Measurements from ENCODE around the gene SH3PXD2A. TPM values are rescaled to one million over a fixed set of nuclear protein-coding genes. Genes with fewer than 3 reads are reported as not detected.
A peak's percentile ranks its signal among the peaks of the same experiment; 100 is the strongest.

SH3PXD2A gene
- polyA plus RNA-seq, 1 experiment = 50.2 TPM

- no peaks in the 10 kb centered on the region for H3K36me3 ChIP-seq (ENCODE audit: control insufficient read depth, insufficient read depth, low read length)
- ChIA-PET POLR2A (no interaction called here), CTCF (interaction anchor here (0.6 to 9.6 kb wide), 37 partner anchors 10 to 270 kb away, joined by 3 to 98 read pairs (median 7); no protein-coding TSS in a partner anchor)
- no peak overlapping the region for H3K4me3 ChIP-seq (ENCODE audit: low read depth, low read length)
- DNase-seq (ENCODE audit: low read depth) = no peak
- TF ChIP-seq CTCF (IDR thresholded peaks at IDR 0.05; ENCODE audit: insufficient read depth, low read depth, low read length) = peak; percentile 97
- no peaks in the 10 kb centered on the region for H3K27me3 ChIP-seq (ENCODE audit: control insufficient read depth, insufficient read depth, low read length)
Observed at GRCh38 chr10:103685880-103686669, 169.3 kb downstream of the SH3PXD2A start.

GRCh38 chr10:103683851-103684250, 171.5 kb downstream of the SH3PXD2A start:
- TF ChIP-seq CTCF (IDR thresholded peaks at IDR 0.05; ENCODE audit: insufficient read depth, low read depth, low read length) = no peak
- no peak for DNase-seq (ENCODE audit: low read depth)
- H3K4me3 ChIP-seq (ENCODE audit: low read depth, low read length) = no peak overlapping the region
- H3K36me3 ChIP-seq (ENCODE audit: control insufficient read depth, insufficient read depth, low read length) = no peaks in the 10 kb centered on the region
- H3K27me3 ChIP-seq (ENCODE audit: control insufficient read depth, insufficient read depth, low read length) = no peaks in the 10 kb centered on the region
- ChIA-PET CTCF (interaction anchor here (0.6 to 9.6 kb wide), 6 partner anchors 10 to 83 kb away, joined by 3 to 98 read pairs (median 3); no protein-coding TSS in a partner anchor), POLR2A (no interaction called here)

GRCh38 chr10:103682631-103683030, 172.7 kb downstream of the SH3PXD2A start:
- no peak overlapping the region for H3K4me3 ChIP-seq (ENCODE audit: low read depth, low read length)
- POLR2A ChIA-PET = no interaction called here
- CTCF ChIA-PET = interaction anchor here (0.7 to 9.6 kb wide), 4 partner anchors 11 to 82 kb away, joined by 3 to 98 read pairs (median 18); no protein-coding TSS in a partner anchor
- H3K27me3 ChIP-seq (ENCODE audit: control insufficient read depth, insufficient read depth, low read length) = no peaks in the 10 kb centered on the region
- DNase-seq (ENCODE audit: low read depth) = no peak
- TF ChIP-seq CTCF (IDR thresholded peaks at IDR 0.05; ENCODE audit: insufficient read depth, low read depth, low read length) = no peak
- no peaks in the 10 kb centered on the region for H3K36me3 ChIP-seq (ENCODE audit: control insufficient read depth, insufficient read depth, low read length)

- ChIA-PET CTCF (interaction anchor here (6.7 to 9.6 kb wide), 2 partner anchors 76 to 81 kb away, joined by 33 to 98 read pairs; no protein-coding TSS in a partner anchor), POLR2A (no interaction called here)
- Histone ChIP-seq H3K4me3 (ENCODE audit: low read depth, low read length) (no peak overlapping the region), H3K36me3 (ENCODE audit: control insufficient read depth, insufficient read depth, low read length) (no peaks in the 10 kb centered on the region), H3K27me3 (ENCODE audit: control insufficient read depth, insufficient read depth, low read length) (no peaks in the 10 kb centered on the region)
- DNase-seq (ENCODE audit: low read depth) = no peak
- TF ChIP-seq CTCF (IDR thresholded peaks at IDR 0.05; ENCODE audit: insufficient read depth, low read depth, low read length) = no peak
Observed at GRCh38 chr10:103681617-103682399, 173.6 kb downstream of the SH3PXD2A start.

- Histone ChIP-seq H3K4me3 (ENCODE audit: low read depth, low read length) (no peak overlapping the region), H3K27me3 (ENCODE audit: control insufficient read depth, insufficient read depth, low read length) (no peaks in the 10 kb centered on the region), H3K36me3 (ENCODE audit: control insufficient read depth, insufficient read depth, low read length) (no peaks in the 10 kb centered on the region)
- no peak for DNase-seq (ENCODE audit: low read depth)
- CTCF ChIA-PET = interaction anchor here (2.1 to 6.7 kb wide), 2 partner anchors 35 to 75 kb away, joined by 6 to 33 read pairs; no protein-coding TSS in a partner anchor
- no peak for TF ChIP-seq CTCF (IDR thresholded peaks at IDR 0.05; ENCODE audit: insufficient read depth, low read depth, low read length)
- POLR2A ChIA-PET = no interaction called here
Observed at GRCh38 chr10:103680869-103681236, 174.5 kb downstream of the SH3PXD2A start.

All from BJ (cell line).